HepG2 (cell line): Measurements from ENCODE around the gene IGFALS. TPM values are rescaled to one million over a fixed set of nuclear protein-coding genes. Genes with fewer than 3 reads are reported as not detected.

Experiments
- ATAC-seq: fragments of 200-7000 bp; cut with Tn5 transposase; 3 replicates; pipeline ENCODE4 v1.9.1; 2020; ENCODE audit warnings: mild to moderate bottlenecking, moderate library complexity
- BruUV-seq: library from RNA; stranded (reverse); fragments of 400-500 nt; replicated peaks from 2 replicates; lab custom pipeline; 2021; lab: Mats Ljungman, UMichigan
- CTCF ChIA-PET: fragments of 300-600 bp; formaldehyde crosslinking; extraction: SDS; loops from one replicate; lab custom pipeline; 2021; ENCODE audit warnings: low total read pairs, inconsistent platforms, low intra/inter-chr PET ratio; lab: Yijun Ruan, JAX
- POLR2A ChIA-PET: fragments of 350-600 bp; sonication (Branson Sonifier 250); formaldehyde crosslinking; loops from one replicate; lab custom pipeline; 2020; ENCODE audit warnings: antibody characterized with exemption, inconsistent platforms; lab: Yijun Ruan, JAX
- DNase-seq: peaks from one replicate; pipeline ENCODE4 v3.0.0-alpha.2; 2015; ENCODE audit warnings: low spot score
- FAIRE-seq: peaks from 3 replicates; lab custom pipeline; 2011; peaks lifted over from hg19 to GRCh38; lab: Jason Lieb, UNC
- H2AFZ ChIP-seq: one replicate; pipeline ENCODE4 v1.6.1; 2011; ENCODE audit warnings: low read length, inconsistent platforms
- H3K27ac ChIP-seq: fragments of 300-600 bp; 3 replicates; pipeline ENCODE4 v1.8.0; 2011; ENCODE audit warnings: mixed run types, mild to moderate bottlenecking, mixed read lengths, low read length, inconsistent platforms; ENCODE audit not compliant: insufficient read depth; ENCODE audit errors: extremely low read length
- H3K27me3 ChIP-seq, 2 experiments: fragments of 200-600 bp in 1 of 2; 2 replicates in 1 of 2; 3 replicates in 1 of 2; pipeline versions ENCODE4 v1.6.0 to v1.8.0; 2011; ENCODE audit warnings: low read length in 2 of 2, mild to moderate bottlenecking in 2 of 2, moderate library complexity in 2 of 2, inconsistent platforms in 1 of 2; ENCODE audit not compliant: insufficient read depth in 2 of 2, control insufficient read depth in 1 of 2
- H3K36me3 ChIP-seq, 2 experiments: fragments of 200-600 bp in 1 of 2; replicated peaks in 1 of 2; 2 replicates in 1 of 2; 3 replicates in 1 of 2; pipeline versions ENCODE4 v1.5.1 to v1.8.0; 2011; ENCODE audit warnings: low read length in 2 of 2, inconsistent platforms in 1 of 2; ENCODE audit not compliant: insufficient read depth in 2 of 2, control insufficient read depth in 1 of 2
- H3K4me1 ChIP-seq: 2 replicates; pipeline ENCODE4 v1.5.1; 2012; ENCODE audit warnings: low read length, inconsistent platforms; ENCODE audit not compliant: insufficient read depth
- H3K4me2 ChIP-seq: 2 replicates; pipeline ENCODE4 v1.6.0; 2011; ENCODE audit warnings: low read depth, low read length, inconsistent platforms
- H3K4me3 ChIP-seq, 3 experiments: fragments of 200-600 bp in 1 of 3; sonication (generic), shearing (Covaris generic) in 1 of 3; replicated peaks in 1 of 3; 2 replicates each; pipeline ENCODE4 v1.5.1; 2011 to 2016; ENCODE audit warnings: low read length in 3 of 3, inconsistent platforms in 2 of 3, low read depth in 2 of 3, mild to moderate bottlenecking in 2 of 3, control low read depth in 1 of 3, mixed read lengths in 1 of 3; ENCODE audit not compliant: insufficient read depth in 1 of 3
- H3K79me2 ChIP-seq: one replicate; pipeline ENCODE4 v1.6.1; 2011; ENCODE audit warnings: low read length, inconsistent platforms; ENCODE audit not compliant: insufficient read depth
- H3K9ac ChIP-seq: 2 replicates; pipeline ENCODE4 v1.6.0; 2011; ENCODE audit warnings: mild to moderate bottlenecking, low read depth, low read length, inconsistent platforms; ENCODE audit not compliant: insufficient read depth
- H3K9me3 ChIP-seq: 2 replicates; pipeline ENCODE4 v1.5.1; 2012; ENCODE audit warnings: mild to moderate bottlenecking, low read length
- H4K20me1 ChIP-seq: 2 replicates; pipeline ENCODE4 v1.6.0; 2011; ENCODE audit warnings: inconsistent platforms, mild to moderate bottlenecking, low read length, moderate library complexity; ENCODE audit not compliant: insufficient read depth
- AGO2 ChIP-seq: fragments of 200-400 bp; formaldehyde crosslinking; optimal IDR thresholded peaks from 2 replicates; pipeline ENCODE3; 2017; ENCODE audit warnings: mild to moderate bottlenecking, low read depth, low read length, moderate library complexity
- CCAR2 ChIP-seq: fragments of 200-400 bp; formaldehyde crosslinking; optimal IDR thresholded peaks from 2 replicates; pipeline ENCODE3; 2018; ENCODE audit warnings: low read depth, mild to moderate bottlenecking, low read length, moderate library complexity
- DDIT3 ChIP-seq: sonication (generic); formaldehyde crosslinking; IDR thresholded peaks from 2 replicates; pipeline ENCODE4 v1.4.0; 2020; ENCODE audit warnings: mild to moderate bottlenecking, missing genetic modification reagents
- GATA4 ChIP-seq: sonication (generic); IDR thresholded peaks from 2 replicates; pipeline ENCODE4 v1.6.1; 2016; ENCODE audit warnings: antibody characterized with exemption, low read depth, borderline replicate concordance
- THRA ChIP-seq: sonication (generic); formaldehyde crosslinking; IDR thresholded peaks from 2 replicates; pipeline ENCODE4 v1.4.0; 2020; ENCODE audit warnings: missing genetic modification reagents, borderline replicate concordance
- WGBS: methylation state at CpG from one replicate; pipeline ENCODE4 v1.1.6; 2017; ENCODE audit warnings: low lambda C conversion rate; 5-methylcytosine and 5-hydroxymethylcytosine counted together
- in situ Hi-C: cut with HindIII; loops from 2 replicates; pipeline ENCODE4 v1.10.0; 2017; ENCODE audit warnings: low pct_unique_long_range_greater_than_20kb; ENCODE audit not compliant: extremely low pct_ligation_motif_present
- intact Hi-C: fragments of 100-400 bp; cut with micrococcal nuclease; formaldehyde crosslinking; loops from one replicate; pipeline ENCODE4 v1.10.0; 2022; ENCODE audit not compliant: unreplicated experiment
- polyA plus RNA-seq, 8 experiments: library from polyadenylated mRNA; depleted of rRNA in 3 of 8; stranded (reverse) in 7 of 8; unstranded in 1 of 8; fragments of >200 nt; fragmentation: Illumina TruSeq in 4 of 8; extraction: Trizol in 4 of 8; gene quantifications; 2 replicates each; pipeline versions ENCODE4 v1.2.1 to v1.2.3, GENCODE V29; 2011 to 2016; ENCODE audit warnings: low read depth in 4 of 8, missing spikeins in 1 of 8, mixed read lengths in 1 of 8; ENCODE audit not compliant: insufficient read depth in 1 of 8
- total RNA-seq, 5 experiments: library from RNA; depleted of rRNA; stranded (reverse); fragments of >200 nt; fragmentation: Illumina TruSeq; extraction: Trizol; gene quantifications; 2 replicates each; pipeline ENCODE4 v1.2.3, GENCODE V29; 2016; ENCODE audit warnings: low read depth in 1 of 5

The IGFALS gene
- total and polyA plus RNA-seq, 2 of the 13 experiments (the other 11 are each of a cell fraction or from before 2014, with no cell fraction given) = 0.34 to 2.4 TPM

- peak; percentile 60 for TF ChIP-seq AGO2
- no peak for TF ChIP-seq THRA (CRISPR knock-in tag)
These were observed 6.0 kb downstream of the IGFALS start (continued) for GRCh38 chr16:1787322-1788094.

GRCh38 chr16:1787056-1787321 lies 6.5 kb downstream of the IGFALS start:
- no peaks in the 10 kb centered on the region for H3K9me3 ChIP-seq
- no peak overlapping the region for H2AFZ ChIP-seq
- in situ Hi-C loops = no loop called here
- peaks cover 4% of the 10 kb centered on the region; the same call in 1 of the 2 replicates for H4K20me1 ChIP-seq
- FAIRE-seq = no peak
- DNase-seq = no peak
- ATAC-seq = no peak
- POLR2A ChIA-PET = no interaction called here
- peaks cover 0 to 2% of the 10 kb centered on the region in 2 experiments; a peak in 1 of 5 replicates for H3K27me3 ChIP-seq
- H3K4me3 ChIP-seq = no peak overlapping the region
- peaks cover 26% of the 10 kb centered on the region for H3K79me2 ChIP-seq
- no peak overlapping the region for H3K4me2 ChIP-seq
- WGBS = 92% methylated on average over 2 of the region's 6 CpGs
- intact Hi-C loops = no loop called here
- H3K9ac ChIP-seq = no peak overlapping the region
- CTCF ChIA-PET = no interaction called here
- no peak overlapping the region for H3K27ac ChIP-seq
- TF ChIP-seq CCAR2 = no peak
- no peak for TF ChIP-seq DDIT3
- TF ChIP-seq GATA4 = no peak
- TF ChIP-seq, all 625 proteins: peak for 0
- peaks cover 4 to 7% of the 10 kb centered on the region in 2 experiments; a peak in 3 of 5 replicates for H3K36me3 ChIP-seq
- H3K4me1 ChIP-seq = peaks cover 10% of the 10 kb centered on the region
- BruUV-seq = no TSS peak
